Left kidney (tissue), 1 donor: ENCODE data around the gene ORM1. TPM values are rescaled to one million over a fixed set of nuclear protein-coding genes. Genes with fewer than 3 reads are reported as not detected.

Source experiments
- polyA plus RNA-seq: library from polyadenylated mRNA; unstranded; fragments of 120-200 nt; gene quantifications from one replicate; pipeline ENCODE4 v1.2.1, GENCODE V29; 2013; ENCODE audit not compliant: insufficient read length

Gene ORM1
- polyA plus RNA-seq, 1 donor, result 0.22 TPM

Other genes starting within 250 kb of the ORM1 start
- gene AMBP, start 244.8 kb upstream of the ORM1 start, polyA plus RNA-seq, result 1.9 TPM
- 170 TPM for gene KIF12, start 223.8 kb upstream of the ORM1 start, polyA plus RNA-seq
- gene COL27A1, start 167.6 kb upstream of the ORM1 start, polyA plus RNA-seq, result 45.2 TPM
- gene ORM2, start 6.8 kb downstream of the ORM1 start, polyA plus RNA-seq, result not detected
- gene AKNA, start 64.9 kb downstream of the ORM1 start, polyA plus RNA-seq, result 11.3 TPM
- gene WHRN, start 182.4 kb downstream of the ORM1 start, polyA plus RNA-seq, result 12.4 TPM